Vagina (tissue), 2 donors: ENCODE data around the gene CTSS. TPM values are rescaled to one million over a fixed set of nuclear protein-coding genes. Genes with fewer than 3 reads are reported as not detected.

Experiments used
- DNase-seq, 2 donors: peaks; one replicate each; pipeline ENCODE4 v3.0.0-alpha.2; 2017; ENCODE audit errors: extremely low spot score in 2 of 2
- H3K27ac ChIP-seq: fragments of 200-600 bp; sonication (generic); one replicate; pipeline ENCODE4 v1.5.1; 2019
- H3K27me3 ChIP-seq: fragments of 200-600 bp; sonication (generic); one replicate; pipeline ENCODE4 v1.5.1; 2019
- H3K36me3 ChIP-seq, 2 donors: fragments of 200-600 bp; sonication (generic); one replicate each; pipeline ENCODE4 v1.5.1; 2017 to 2019
- H3K4me1 ChIP-seq: fragments of 200-600 bp; sonication (generic); one replicate; pipeline ENCODE4 v1.5.1; 2019
- H3K4me3 ChIP-seq, 2 donors: fragments of 200-600 bp; sonication (generic); 1 replicate in 1 of 2; 2 replicates in 1 of 2; pipeline ENCODE4 v1.5.1; 2016 to 2019
- H3K9me3 ChIP-seq: fragments of 200-600 bp; sonication (generic); one replicate; pipeline ENCODE4 v1.5.1; 2019
- CTCF ChIP-seq, 3 experiments: fragments of 450-650 bp in 2 of 3; fragments of 200-600 bp in 1 of 3; sonication (generic) in 1 of 3; IDR thresholded peaks; one replicate each; pipeline ENCODE4 v1.5.1; 2017 to 2019; ENCODE audit warnings: antibody characterized with exemption in 3 of 3, mild to moderate bottlenecking in 2 of 3, moderate library complexity in 2 of 3
- POLR2A ChIP-seq, 2 donors: fragments of 450-650 bp; IDR thresholded peaks; one replicate each; pipeline ENCODE4 v1.6.1; 2017; ENCODE audit warnings: antibody characterized with exemption in 2 of 2, mild to moderate bottlenecking in 2 of 2, moderate library complexity in 2 of 2
- POLR2AphosphoS5 ChIP-seq, 2 donors: sonication (generic); formaldehyde crosslinking; IDR thresholded peaks; one replicate each; pipeline ENCODE4 v1.9.0; 2017; ENCODE audit warnings: antibody characterized with exemption in 2 of 2, mild to moderate bottlenecking in 2 of 2, low read depth in 1 of 2; ENCODE audit not compliant: insufficient read depth in 1 of 2
- intact Hi-C: fragments of 100-400 bp; cut with DNase I; formaldehyde crosslinking; loops from one replicate; pipeline ENCODE4 v1.15.1; 2023
- total RNA-seq: library from RNA; depleted of rRNA; stranded (reverse); fragments of >200 nt; gene quantifications from one replicate; pipeline ENCODE4 v1.2.3, GENCODE V29; 2016

Gene CTSS
- total RNA-seq, 1 donor from 2014 or later: 34.1 TPM

DNA sequence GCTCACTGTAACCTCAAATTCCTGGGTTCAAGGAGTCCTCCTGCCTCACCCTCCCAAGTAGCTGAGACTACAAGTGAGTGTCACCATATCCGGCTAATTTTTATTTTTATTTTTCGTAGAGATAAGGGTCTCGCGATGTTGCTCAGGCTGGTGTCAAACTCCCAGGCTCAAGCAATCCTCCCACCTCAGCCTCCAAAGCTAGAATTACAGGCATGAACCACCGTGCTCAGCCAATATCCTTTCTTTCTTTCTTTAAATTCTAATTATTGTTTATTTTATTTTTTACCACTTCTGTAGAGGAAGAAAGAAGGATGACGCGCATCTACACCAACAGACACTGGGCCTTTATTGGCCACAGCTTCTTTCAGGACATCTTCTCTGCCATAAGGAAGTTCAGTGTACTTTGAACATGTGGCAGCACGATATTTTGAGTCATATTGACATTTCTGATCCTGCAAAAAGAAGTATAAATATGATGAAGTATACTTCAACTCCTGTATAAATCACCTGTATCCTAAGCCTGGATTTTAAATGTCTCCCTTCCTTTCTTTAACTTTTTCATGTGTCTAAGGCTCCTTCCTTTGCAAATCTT, 15.8 kb downstream of the CTSS start:
- TF ChIP-seq POLR2A (IDR thresholded peaks at IDR 0.05) (no peak), CTCF (IDR thresholded peaks at IDR 0.05) (no peak), POLR2AphosphoS5 (IDR thresholded peaks at IDR 0.05; ENCODE audit: insufficient read depth in 1 of 2, low read depth in 1 of 2) (no peak)
- Histone ChIP-seq H3K36me3 (no peaks in the 10 kb centered on the region), H3K27me3 (no peaks in the 10 kb centered on the region), H3K4me3 (no peak overlapping the region), H3K27ac (no peak overlapping the region), H3K4me1 (no peaks in the 10 kb centered on the region), H3K9me3 (no peaks in the 10 kb centered on the region)
- no peak for DNase-seq
- intact Hi-C loops: no loop called here

DNA sequence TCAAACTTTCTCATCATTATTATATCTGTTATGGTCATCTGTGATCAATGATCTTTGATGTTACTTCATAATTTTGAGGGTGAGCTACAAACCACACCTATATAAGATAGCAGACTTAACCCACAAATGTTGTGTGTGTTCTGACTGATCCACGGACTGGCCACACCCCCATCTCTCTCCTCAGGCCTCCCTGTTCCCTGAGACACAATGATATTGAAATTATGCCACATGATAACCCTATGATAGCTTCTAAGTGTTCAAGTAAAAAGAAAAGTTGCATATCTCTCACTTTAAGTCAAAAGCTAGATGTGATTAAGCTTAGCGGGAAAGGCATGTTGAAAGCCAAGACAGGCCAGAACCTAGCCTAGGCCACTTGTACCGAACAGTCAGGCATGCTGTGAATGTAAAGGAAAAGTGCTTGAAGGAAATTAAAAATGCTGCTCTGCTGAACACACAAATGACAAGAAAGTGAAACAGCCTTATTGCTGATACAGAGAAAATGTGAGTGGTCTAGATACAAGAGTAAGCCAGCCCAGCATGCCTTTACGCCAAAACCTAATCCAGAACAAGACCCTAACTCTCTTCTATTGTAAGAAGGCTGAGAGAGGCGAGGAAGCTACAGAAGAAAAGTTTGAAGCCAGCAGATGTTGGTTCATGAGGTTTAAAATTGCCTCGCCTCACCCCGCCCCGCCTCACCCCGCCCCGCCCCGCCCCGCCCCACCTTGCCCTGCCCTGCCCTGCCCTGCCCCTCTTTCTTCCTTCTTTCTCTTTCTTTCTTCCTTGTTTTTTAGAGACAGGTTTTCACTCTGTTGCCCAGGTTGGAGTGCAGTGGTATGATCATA, 16.5 kb downstream of the CTSS start:
- no peak for TF ChIP-seq POLR2A (IDR thresholded peaks at IDR 0.05)
- no peak for TF ChIP-seq CTCF (IDR thresholded peaks at IDR 0.05)
- TF ChIP-seq POLR2AphosphoS5 (IDR thresholded peaks at IDR 0.05; ENCODE audit: insufficient read depth in 1 of 2, low read depth in 1 of 2): no peak
- H3K4me1 ChIP-seq: no peaks in the 10 kb centered on the region
- no peaks in the 10 kb centered on the region for H3K27me3 ChIP-seq
- DNase-seq: no peak
- H3K27ac ChIP-seq: no peak overlapping the region
- intact Hi-C loops: no loop called here
- H3K9me3 ChIP-seq: no peaks in the 10 kb centered on the region
- no peaks in the 10 kb centered on the region for H3K36me3 ChIP-seq
- no peak overlapping the region for H3K4me3 ChIP-seq

DNA sequence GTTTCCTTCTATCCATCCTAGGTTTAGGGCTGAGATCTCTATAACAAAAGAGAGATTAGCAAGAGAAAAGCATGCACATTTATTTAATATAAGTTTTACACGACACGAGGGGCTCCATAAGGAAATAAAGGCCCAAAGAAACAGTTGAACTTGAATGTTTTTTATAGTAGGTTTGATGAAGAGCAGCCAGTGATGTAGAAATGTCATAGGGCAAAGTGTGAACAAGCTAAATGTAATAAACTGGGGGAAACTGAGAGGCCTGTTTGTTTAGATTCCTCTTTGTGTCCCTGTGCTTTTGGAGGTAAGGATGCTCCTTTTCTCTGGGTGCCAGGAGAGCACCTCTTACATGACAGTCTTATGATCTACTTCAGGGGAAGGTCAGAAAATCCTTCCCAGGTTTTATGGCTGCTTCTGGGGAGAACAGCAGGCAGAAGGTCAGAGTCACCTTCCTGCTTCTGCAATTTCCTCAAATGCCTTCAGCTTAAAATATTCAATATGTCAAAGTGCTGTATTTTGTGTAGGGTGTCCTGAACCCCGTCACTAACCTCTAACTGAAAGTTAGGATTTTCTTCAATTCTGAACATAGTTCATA, 35.4 kb downstream of the CTSS start:
- no peak for DNase-seq
- H3K4me3 ChIP-seq: no peak overlapping the region
- no peak for TF ChIP-seq CTCF (IDR thresholded peaks at IDR 0.05)
- no peak for TF ChIP-seq POLR2AphosphoS5 (IDR thresholded peaks at IDR 0.05; ENCODE audit: insufficient read depth in 1 of 2, low read depth in 1 of 2)
- TF ChIP-seq POLR2A (IDR thresholded peaks at IDR 0.05): no peak

GRCh38 chr1:150724336-150724735, 41.2 kb downstream of the CTSS start:
- no peak overlapping the region for H3K4me3 ChIP-seq
- TF ChIP-seq POLR2A (IDR thresholded peaks at IDR 0.05) (no peak), CTCF (IDR thresholded peaks at IDR 0.05) (no peak), POLR2AphosphoS5 (IDR thresholded peaks at IDR 0.05; ENCODE audit: insufficient read depth in 1 of 2, low read depth in 1 of 2) (no peak)
- DNase-seq: no peak
- no peaks in the 10 kb centered on the region for H3K27me3 ChIP-seq
- H3K4me1 ChIP-seq: no peaks in the 10 kb centered on the region
- no peaks in the 10 kb centered on the region for H3K9me3 ChIP-seq
- intact Hi-C loops: no loop called here
- H3K27ac ChIP-seq: no peak overlapping the region
- H3K36me3 ChIP-seq: no peaks in the 10 kb centered on the region

More for the DNA sequence above, 35.4 kb downstream of the CTSS start:
- H3K4me1 ChIP-seq: no peaks in the 10 kb centered on the region
- no peak overlapping the region for H3K27ac ChIP-seq
- no peaks in the 10 kb centered on the region for H3K36me3 ChIP-seq
- H3K27me3 ChIP-seq: no peaks in the 10 kb centered on the region
- no peaks in the 10 kb centered on the region for H3K9me3 ChIP-seq
- intact Hi-C loops: no loop called here
